GM04504 (cell line): ENCODE measurements around the gene COMTD1.
"Not testable (repeated sequence)": the region's sequence is repeated elsewhere in the genome, so short reads cannot be mapped to it uniquely, and the experiment has no call there.

Source experiments
- DNase-seq: peaks from one replicate; pipeline ENCODE4 v3.0.0-alpha.2; 2012; ENCODE audit warnings: low read depth

The COMTD1 gene

DNA sequence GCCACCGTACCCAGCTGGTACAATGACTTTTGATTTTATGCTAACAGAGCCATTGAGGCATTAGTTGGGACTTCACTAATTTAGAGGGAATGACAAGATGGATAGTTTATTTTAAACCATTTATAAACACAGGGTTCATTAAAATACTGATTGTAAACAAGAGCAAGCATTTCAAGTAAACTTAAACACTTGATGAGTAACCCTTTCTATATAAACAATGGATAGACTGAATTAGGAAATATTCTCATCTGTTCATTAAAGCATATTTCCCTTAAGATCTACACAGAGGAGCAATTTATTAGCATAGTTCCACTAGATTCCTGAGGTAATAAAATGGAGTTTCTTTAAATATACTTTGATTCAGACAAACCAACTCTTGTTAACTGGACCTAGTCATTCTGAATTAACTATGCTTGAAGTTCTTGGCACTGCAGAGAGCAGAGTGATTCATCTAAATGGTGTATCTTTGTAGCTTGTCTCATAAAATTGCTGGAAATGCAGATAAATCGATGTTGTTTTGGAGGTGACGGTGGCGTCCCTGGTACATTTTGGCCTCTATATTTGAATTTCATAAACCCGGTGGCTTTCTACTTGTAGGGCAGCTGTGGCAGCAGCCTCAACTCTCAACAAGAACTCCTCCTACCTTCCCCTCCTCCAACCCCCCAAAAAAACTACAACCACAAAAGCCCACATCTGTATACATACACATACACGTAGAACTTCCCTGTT is 40.6 kb downstream of the COMTD1 start:
- peak; percentile 61 for DNase-seq

DNA sequence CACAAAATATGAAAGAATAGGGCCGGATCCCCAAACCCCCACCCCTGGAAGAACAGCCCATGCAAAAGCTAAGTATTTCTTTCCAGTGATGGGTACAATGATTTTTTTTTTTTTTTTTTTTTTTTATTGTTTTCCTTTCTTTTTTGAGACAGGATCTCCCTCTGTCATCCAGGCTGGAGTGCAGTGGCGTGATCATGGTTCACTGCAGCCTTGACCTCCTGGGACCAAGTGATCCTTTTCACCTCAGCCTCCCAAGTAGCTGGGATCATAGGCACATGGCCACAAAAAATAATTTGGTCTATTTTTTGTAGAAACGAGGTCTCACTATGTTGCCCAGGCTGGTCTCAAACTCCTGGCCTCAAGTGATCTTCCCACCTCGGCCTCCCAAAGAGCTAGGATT is 41.1 kb downstream of the COMTD1 start:
- not testable (repeated sequence) for DNase-seq

DNA sequence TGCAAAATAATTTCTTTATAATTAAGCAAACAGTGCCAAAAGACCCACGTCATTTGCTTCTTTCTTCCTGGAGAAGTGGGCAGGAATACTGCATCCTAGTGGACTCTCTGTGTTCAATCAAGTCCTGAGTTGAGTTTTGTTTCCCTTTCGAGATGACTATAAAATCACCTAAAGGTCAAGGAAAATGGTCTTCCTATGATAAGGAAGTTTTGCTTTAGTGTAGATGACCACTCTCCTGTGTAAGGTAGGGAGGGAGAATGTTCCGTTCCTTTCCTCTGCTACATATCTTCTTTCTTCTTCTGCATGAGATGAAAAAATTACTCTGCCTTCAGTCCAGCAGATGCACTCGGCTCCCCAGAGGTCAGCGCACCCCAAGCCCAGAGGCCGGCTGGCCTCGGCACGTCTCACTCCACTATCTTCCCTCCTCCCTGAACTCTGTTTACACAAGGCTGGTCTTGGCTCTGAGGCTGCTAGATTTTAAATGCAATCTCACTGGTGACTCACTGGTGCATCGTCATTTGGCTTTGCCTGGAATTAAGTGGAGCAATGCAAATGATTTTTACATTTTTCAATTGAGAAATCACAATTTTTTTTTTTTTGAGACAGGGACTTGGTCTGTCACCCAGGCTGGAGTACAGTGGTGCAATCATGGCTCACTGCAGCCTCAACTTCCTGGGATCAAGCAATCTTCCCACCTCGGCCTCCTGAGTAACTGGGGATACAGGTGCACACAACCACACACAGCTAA is 43.8 kb downstream of the COMTD1 start:
- peak; percentile 83 for DNase-seq

DNA sequence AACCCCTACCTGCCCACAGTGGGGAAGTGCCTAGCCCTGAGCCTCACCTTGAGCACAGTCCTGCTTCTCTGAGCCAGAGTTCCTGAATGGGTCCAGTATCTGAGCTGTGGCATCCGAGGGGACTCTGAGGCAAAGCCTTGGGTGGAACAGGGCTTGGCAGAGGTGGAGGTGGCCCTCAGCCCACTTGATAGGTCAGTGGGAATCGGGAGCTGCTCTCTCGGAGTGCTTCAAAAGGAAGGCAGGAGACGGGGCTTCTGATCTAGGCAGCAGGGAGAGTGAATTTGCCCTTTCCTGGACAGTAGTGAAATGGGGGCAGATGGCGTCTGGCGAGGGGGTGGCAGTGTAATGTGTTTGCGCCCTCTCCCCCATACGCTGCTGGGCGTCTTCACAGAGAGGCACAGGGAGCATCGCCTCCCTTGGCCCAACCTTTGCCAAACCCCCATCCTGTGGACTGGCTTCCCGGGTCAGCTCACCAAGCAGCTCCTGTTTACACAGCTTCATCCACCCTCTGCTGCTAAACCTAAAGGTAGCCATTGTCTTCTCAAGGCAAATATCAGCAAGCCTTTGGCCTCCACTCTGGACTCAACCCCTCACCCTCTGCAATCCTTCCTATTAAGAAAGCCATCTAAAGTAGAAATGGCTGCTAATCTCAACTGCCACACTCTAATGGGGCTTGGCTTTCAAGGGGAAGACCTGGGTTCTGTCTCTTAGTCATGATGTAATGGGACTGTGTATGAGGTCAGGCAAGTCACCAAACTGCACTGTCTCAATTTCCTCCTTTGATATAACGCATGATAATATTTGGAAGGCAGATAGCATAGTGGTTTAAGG is 46.3 kb downstream of the COMTD1 start:
- no peak for DNase-seq

DNA sequence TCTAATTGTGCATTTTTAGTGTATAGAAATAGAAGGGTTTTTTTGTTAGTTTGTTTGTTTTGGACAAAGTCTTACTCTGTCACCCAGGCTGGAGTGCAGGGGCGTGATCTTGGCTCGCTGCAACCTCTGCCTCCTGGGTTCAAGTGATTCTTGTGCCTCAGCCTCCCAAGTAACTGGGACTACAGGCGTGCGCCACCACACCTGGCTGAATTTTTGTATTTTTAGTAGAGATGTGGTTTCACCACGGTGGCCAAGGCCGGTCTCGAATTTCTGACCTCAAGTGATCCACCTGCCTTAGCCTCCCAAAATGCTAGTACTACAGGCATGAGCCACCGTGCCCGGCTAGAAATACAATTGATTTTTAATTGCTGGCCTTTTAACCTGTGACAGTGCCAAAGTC is 47.2 kb downstream of the COMTD1 start:
- DNase-seq: not testable (repeated sequence)

DNA sequence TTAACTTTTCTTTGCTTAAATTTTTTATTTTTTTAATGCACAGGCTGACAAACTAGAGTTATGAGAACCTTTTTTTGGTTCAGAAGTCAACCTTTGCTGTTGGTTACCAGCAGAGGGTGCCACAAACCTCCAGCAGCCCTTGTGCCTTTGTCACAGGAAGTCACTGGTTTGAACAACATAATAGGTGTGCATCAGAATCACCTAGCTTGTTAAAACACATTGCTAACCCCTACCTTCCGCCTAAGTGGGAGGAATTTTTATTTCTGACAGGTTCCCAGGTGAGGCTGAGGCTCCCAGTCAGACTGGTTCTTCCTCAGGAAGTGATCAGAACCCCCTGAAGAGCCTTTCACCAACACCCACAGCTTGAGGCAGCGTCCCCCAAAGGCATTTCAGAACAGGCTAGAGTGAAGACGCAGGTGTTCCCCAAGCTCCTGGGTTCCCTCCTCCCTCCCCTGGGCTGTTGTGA is 47.8 kb downstream of the COMTD1 start:
- DNase-seq: peak; percentile 36

DNA sequence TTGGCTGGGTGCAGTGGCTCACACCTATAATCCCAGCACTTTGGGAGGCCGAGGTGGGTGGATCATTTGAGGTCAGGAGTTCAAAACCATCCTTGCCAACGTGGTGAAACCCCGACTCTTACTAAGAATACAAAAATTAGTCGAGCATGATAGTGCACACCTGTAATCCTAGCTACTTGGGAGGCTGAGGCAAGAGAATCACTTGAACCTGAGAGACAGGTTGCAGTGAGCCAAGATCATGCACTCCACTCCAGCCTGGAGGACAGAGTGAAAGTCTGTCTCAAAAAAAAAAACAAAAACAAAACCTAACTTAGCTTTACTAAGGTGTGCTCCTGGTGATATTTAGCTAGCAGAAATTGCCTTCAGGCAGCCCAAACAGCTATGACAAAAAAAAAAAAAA is 49.4 kb downstream of the COMTD1 start:
- DNase-seq: no peak
